ENCODE measurements around the gene C1S. TPM values are rescaled to one million over a fixed set of nuclear protein-coding genes. Genes with fewer than 3 reads are reported as not detected.

The C1S gene
- total RNA-seq, 1 experiment from 2014 or later = not detected

- H3K4me3 ChIP-seq (ENCODE audit: low read length) = no peak overlapping the region
- H3K27ac ChIP-seq (ENCODE audit: low read length) = no peak overlapping the region
- no peaks in the 10 kb centered on the region for H3K9me3 ChIP-seq (ENCODE audit: low read length)
- H3K9me2 ChIP-seq (replicated peaks; ENCODE audit: insufficient read depth, low read length) = no peaks in the 10 kb centered on the region
- H4K20me1 ChIP-seq (ENCODE audit: insufficient read depth, low read depth, low read length) = no peaks in the 10 kb centered on the region
- H3K9ac ChIP-seq (ENCODE audit: low read length) = no peak overlapping the region
- no peaks in the 10 kb centered on the region for H3K27me3 ChIP-seq (ENCODE audit: low read length)
- H2AFZ ChIP-seq (ENCODE audit: low read length) = no peak overlapping the region
- H3K4me1 ChIP-seq (ENCODE audit: low read length) = peaks cover 28% of the 10 kb centered on the region
- H3K79me2 ChIP-seq (ENCODE audit: low read length) = no peaks in the 10 kb centered on the region
- H3K4me2 ChIP-seq (ENCODE audit: low read depth, low read length, poor library complexity, severe bottlenecking) = peak overlapping the region; percentile 55
- H3K36me3 ChIP-seq (ENCODE audit: insufficient read depth, low read length) = peaks cover 7% of the 10 kb centered on the region; the same call in 1 of the 2 replicates
- DNase-seq = no peak
Measured at GRCh38 chr12:7117670-7118069, 57.2 kb downstream of the C1S start.

GRCh38 chr12:7118881-7119280 lies 58.4 kb downstream of the C1S start:
- no peak overlapping the region for H2AFZ ChIP-seq (ENCODE audit: low read length)
- H3K27me3 ChIP-seq (ENCODE audit: low read length) = no peaks in the 10 kb centered on the region
- no peaks in the 10 kb centered on the region for H3K9me2 ChIP-seq (replicated peaks; ENCODE audit: insufficient read depth, low read length)
- peak overlapping the region; percentile 55 for H3K4me2 ChIP-seq (ENCODE audit: low read depth, low read length, poor library complexity, severe bottlenecking)
- H3K4me3 ChIP-seq (ENCODE audit: low read length) = 0 out of 2 replicates have a peak overlapping the region, but pooled peaks have one; percentile 0
- H4K20me1 ChIP-seq (ENCODE audit: insufficient read depth, low read depth, low read length) = no peaks in the 10 kb centered on the region
- no peaks in the 10 kb centered on the region for H3K79me2 ChIP-seq (ENCODE audit: low read length)
- no peak for DNase-seq
- H3K4me1 ChIP-seq (ENCODE audit: low read length) = peaks cover 22% of the 10 kb centered on the region
- H3K9ac ChIP-seq (ENCODE audit: low read length) = no peak overlapping the region
- H3K36me3 ChIP-seq (ENCODE audit: insufficient read depth, low read length) = peaks cover 6% of the 10 kb centered on the region; the same call in 1 of the 2 replicates
- H3K27ac ChIP-seq (ENCODE audit: low read length) = no peak overlapping the region
- no peaks in the 10 kb centered on the region for H3K9me3 ChIP-seq (ENCODE audit: low read length)

- Histone ChIP-seq H3K4me1 (ENCODE audit: low read length) (peaks cover 22% of the 10 kb centered on the region), H3K4me3 (ENCODE audit: low read length) (no peak overlapping the region), H3K9me2 (replicated peaks; ENCODE audit: insufficient read depth, low read length) (no peaks in the 10 kb centered on the region), H3K4me2 (ENCODE audit: low read depth, low read length, poor library complexity, severe bottlenecking) (no peak overlapping the region), H3K79me2 (ENCODE audit: low read length) (no peaks in the 10 kb centered on the region), H3K27me3 (ENCODE audit: low read length) (no peaks in the 10 kb centered on the region), H2AFZ (ENCODE audit: low read length) (no peak overlapping the region), H3K27ac (ENCODE audit: low read length) (no peak overlapping the region), H4K20me1 (ENCODE audit: insufficient read depth, low read depth, low read length) (no peaks in the 10 kb centered on the region), H3K9me3 (ENCODE audit: low read length) (no peaks in the 10 kb centered on the region), H3K36me3 (ENCODE audit: insufficient read depth, low read length) (no peaks in the 10 kb centered on the region), H3K9ac (ENCODE audit: low read length) (no peak overlapping the region)
- DNase-seq = no peak
Measured at GRCh38 chr12:7120166-7120565, 59.6 kb downstream of the C1S start.

Small RNA genes within 50 kb of the gene (small RNA-seq; reads per million reads assigned to genes)
- gene AC006512.1 (not detected), gene RNU6-485P (not detected)

Other genes with a start within 250 kb of the C1S start
- gene GPR162, start 238.9 kb upstream of the C1S start, total RNA-seq (2014; rRNA removed; shearing (Covaris generic); ENCODE audit: low replicate concordance) = not detected in 2 replicates
- gene P3H3, start 232.3 kb upstream of the C1S start, total RNA-seq (2014; rRNA removed; shearing (Covaris generic); ENCODE audit: low replicate concordance) = 3.1 and 8.3 TPM in 2 replicates
- 14.9 and 27.0 TPM in 2 replicates for gene GNB3, start 219.8 kb upstream of the C1S start, total RNA-seq (2014; rRNA removed; shearing (Covaris generic); ENCODE audit: low replicate concordance)
- gene CDCA3, start 209.4 kb upstream of the C1S start, total RNA-seq (2014; rRNA removed; shearing (Covaris generic); ENCODE audit: low replicate concordance) = 47.6 and 70.0 TPM in 2 replicates
- 36.9 and 66.6 TPM in 2 replicates for gene USP5, start 208.6 kb upstream of the C1S start, total RNA-seq (2014; rRNA removed; shearing (Covaris generic); ENCODE audit: low replicate concordance)
- 1,584 and 1,673 TPM in 2 replicates for gene TPI1, start 193.2 kb upstream of the C1S start, total RNA-seq (2014; rRNA removed; shearing (Covaris generic); ENCODE audit: low replicate concordance)
- 5.9 and 7.4 TPM in 2 replicates for gene SPSB2, start 187.4 kb upstream of the C1S start, total RNA-seq (2014; rRNA removed; shearing (Covaris generic); ENCODE audit: low replicate concordance)
- gene LRRC23, start 155.9 kb upstream of the C1S start, total RNA-seq (2014; rRNA removed; shearing (Covaris generic); ENCODE audit: low replicate concordance) = 8.7 and 9.7 TPM in 2 replicates
- 40.3 and 43.1 TPM in 2 replicates for gene ENO2, start 146.1 kb upstream of the C1S start, total RNA-seq (2014; rRNA removed; shearing (Covaris generic); ENCODE audit: low replicate concordance)
- gene ATN1, start 132.8 kb upstream of the C1S start, total RNA-seq (2014; rRNA removed; shearing (Covaris generic); ENCODE audit: low replicate concordance) = 8.8 and 11.7 TPM in 2 replicates
- gene RNU7-1, start 116.9 kb upstream of the C1S start, total RNA-seq (2014; rRNA removed; shearing (Covaris generic); ENCODE audit: low replicate concordance) = not detected in 2 replicates
- gene C12orf57, start 116.7 kb upstream of the C1S start, total RNA-seq (2014; rRNA removed; shearing (Covaris generic); ENCODE audit: low replicate concordance) = 264 and 402 TPM in 2 replicates
- 411 and 673 TPM in 2 replicates for gene PTPN6, start 109.4 kb upstream of the C1S start, total RNA-seq (2014; rRNA removed; shearing (Covaris generic); ENCODE audit: low replicate concordance)
- 353 and 644 TPM in 2 replicates for gene PHB2, start 90.1 kb upstream of the C1S start, total RNA-seq (2014; rRNA removed; shearing (Covaris generic); ENCODE audit: low replicate concordance)
- 56.6 and 71.1 TPM in 2 replicates for gene EMG1, start 89.8 kb upstream of the C1S start, total RNA-seq (2014; rRNA removed; shearing (Covaris generic); ENCODE audit: low replicate concordance)
- 21.6 and 42.7 TPM in 2 replicates for gene LPCAT3, start 42.2 kb upstream of the C1S start, total RNA-seq (2014; rRNA removed; shearing (Covaris generic); ENCODE audit: low replicate concordance)
- gene C1R, start 31.7 kb downstream of the C1S start, total RNA-seq (2014; rRNA removed; shearing (Covaris generic); ENCODE audit: low replicate concordance) = 1.5 and 2.8 TPM in 2 replicates
- gene C1RL, start 48.5 kb downstream of the C1S start, total RNA-seq (2014; rRNA removed; shearing (Covaris generic); ENCODE audit: low replicate concordance) = 47.7 and 81.5 TPM in 2 replicates
- gene RBP5, start 68.2 kb downstream of the C1S start, total RNA-seq (2014; rRNA removed; shearing (Covaris generic); ENCODE audit: low replicate concordance) = not detected in 2 replicates
- 30.0 and 40.3 TPM in 2 replicates for gene CLSTN3, start 69.7 kb downstream of the C1S start, total RNA-seq (2014; rRNA removed; shearing (Covaris generic); ENCODE audit: low replicate concordance)
- gene PEX5, start 129.0 kb downstream of the C1S start, total RNA-seq (2014; rRNA removed; shearing (Covaris generic); ENCODE audit: low replicate concordance) = 25.9 and 80.8 TPM in 2 replicates
- not detected in 2 replicates for gene ACSM4, start 243.4 kb downstream of the C1S start, total RNA-seq (2014; rRNA removed; shearing (Covaris generic); ENCODE audit: low replicate concordance)

All from Karpas-422 (cell line).